Measurements from ENCODE around the gene MINDY1. TPM values are rescaled to one million over a fixed set of nuclear protein-coding genes. Genes with fewer than 3 reads are reported as not detected.

Gene MINDY1
- total and polyA plus RNA-seq, 10 of the 15 experiments (the other 5 are each of a cell fraction or from before 2014, with no cell fraction given) = 0.48 to 8.8 (median 5.0) TPM

GRCh38 chr1:150968491-150968890 lies 38.2 kb downstream of the MINDY1 start:
- no peak for ATAC-seq
- H4K20me1 ChIP-seq (ENCODE audit: control insufficient read depth, insufficient read depth) = no peaks in the 10 kb centered on the region
- H2AFZ ChIP-seq (ENCODE audit: control insufficient read depth, low read depth, low read length) = no peak overlapping the region
- H3K9ac ChIP-seq (ENCODE audit: control insufficient read depth, insufficient read depth, low read length) = no peak overlapping the region
- in situ Hi-C loops (cut with MboI) (no loop called here), intact Hi-C loops (cut with micrococcal nuclease; ENCODE audit: unreplicated experiment) (no loop called here)
- no peaks in the 10 kb centered on the region for H3K9me3 ChIP-seq (replicated peaks; ENCODE audit: control insufficient read depth, insufficient read depth, low read length)
- CTCF ChIA-PET = interaction anchor here (1.1 to 1.5 kb wide), 2 partner anchors 10 to 12 kb away, joined by 4 to 6 read pairs; no protein-coding TSS in a partner anchor
- RAD21 ChIA-PET (ENCODE audit: unreplicated experiment) = no interaction called here
- H3K36me3 ChIP-seq (ENCODE audit: control insufficient read depth in 2 of 2, insufficient read depth in 2 of 2, low read length in 1 of 2) = peaks cover 19 to 22% of the 10 kb centered on the region in 2 experiments
- FAIRE-seq = no peak
- H3K27me3 ChIP-seq (replicated peaks in 1 of 2; ENCODE audit: control insufficient read depth in 2 of 2, insufficient read depth in 2 of 2, low read length in 1 of 2) = no peaks in the 10 kb centered on the region
- TF ChIP-seq BCL3 (IDR thresholded peaks at IDR 0.05; ENCODE audit: borderline replicate concordance, insufficient read depth, low read depth, low read length, poor library complexity, severe bottlenecking) (no peak), RB1 (IDR thresholded peaks at IDR 0.05; ENCODE audit: borderline replicate concordance) (no peak), RELB (IDR thresholded peaks at IDR 0.05; ENCODE audit: low read depth) (no peak), SMC3 (IDR thresholded peaks at IDR 0.05; ENCODE audit: borderline replicate concordance, low read length) (no peak), SREBF1 (IDR thresholded peaks at IDR 0.05; ENCODE audit: low read length) (no peak), NKRF (conservative IDR thresholded peaks at IDR 0.05) (no peak)
- H3K4me1 ChIP-seq (ENCODE audit: control insufficient read depth, insufficient read depth, low read length) = peaks cover 7% of the 10 kb centered on the region; the same call in 1 of the 2 replicates
- WGBS (ENCODE audit: insufficient coverage, insufficient replicate concordance, low lambda C conversion rate, missing lambda C conversion rate) = 77% methylated on average over 4 of the region's 4 CpGs
- no peak overlapping the region for H3K27ac ChIP-seq (ENCODE audit: control insufficient read depth, insufficient read depth)
- POLR2A ChIA-PET = interaction anchor here (0.5 kb wide), 1 partner anchor 153 kb away, joined by 4 read pairs; no protein-coding TSS in a partner anchor
- SMC1A ChIA-PET (ENCODE audit: uncharacterized antibody, unreplicated experiment) = interaction anchor here (0.5 kb wide), 1 partner anchor 12 kb away, joined by 3 read pairs; no protein-coding TSS in a partner anchor
- no peak overlapping the region for H3K4me3 ChIP-seq
- no peak for DNase-seq (ENCODE audit: low read depth, low spot score)
- no peak overlapping the region for H3K4me2 ChIP-seq (ENCODE audit: control insufficient read depth, insufficient read depth)
- H3K79me2 ChIP-seq (ENCODE audit: control insufficient read depth, insufficient read depth, low read length) = peaks cover 29% of the 10 kb centered on the region
- no TSS peak for BruUV-seq (replicated peaks)
